Breast epithelium (tissue), 3 donors: ENCODE data around the gene SGPL1.

Source experiments
- CTCF ChIP-seq, 3 donors: fragments of 450-650 bp; IDR thresholded peaks; one replicate each; pipeline ENCODE4 v1.5.1; 2016 to 2017; ENCODE audit warnings: antibody characterized with exemption in 3 of 3, mild to moderate bottlenecking in 3 of 3, moderate library complexity in 3 of 3
- POLR2A ChIP-seq: fragments of 450-650 bp; IDR thresholded peaks from one replicate; pipeline ENCODE4 v1.6.1; 2016; ENCODE audit warnings: antibody characterized with exemption, mild to moderate bottlenecking, moderate library complexity

GRCh38 chr10:70782086-70782745 is 33.5 kb upstream of the SGPL1 start:
- TF ChIP-seq CTCF (IDR thresholded peaks at IDR 0.05) (no peak), POLR2A (no peak)
